HK-2 (cell line): ENCODE measurements around the gene SP1.
A peak's percentile ranks its signal among the peaks of the same experiment; 100 is the strongest.
"Not testable (repeated sequence)": the region's sequence is repeated elsewhere in the genome, so short reads cannot be mapped to it uniquely, and the experiment has no call there.

Experiments
- DNase-seq: peaks from one replicate; pipeline ENCODE4 v3.0.0-alpha.2; 2018; ENCODE audit not compliant: unreplicated experiment

SP1 gene

DNA sequence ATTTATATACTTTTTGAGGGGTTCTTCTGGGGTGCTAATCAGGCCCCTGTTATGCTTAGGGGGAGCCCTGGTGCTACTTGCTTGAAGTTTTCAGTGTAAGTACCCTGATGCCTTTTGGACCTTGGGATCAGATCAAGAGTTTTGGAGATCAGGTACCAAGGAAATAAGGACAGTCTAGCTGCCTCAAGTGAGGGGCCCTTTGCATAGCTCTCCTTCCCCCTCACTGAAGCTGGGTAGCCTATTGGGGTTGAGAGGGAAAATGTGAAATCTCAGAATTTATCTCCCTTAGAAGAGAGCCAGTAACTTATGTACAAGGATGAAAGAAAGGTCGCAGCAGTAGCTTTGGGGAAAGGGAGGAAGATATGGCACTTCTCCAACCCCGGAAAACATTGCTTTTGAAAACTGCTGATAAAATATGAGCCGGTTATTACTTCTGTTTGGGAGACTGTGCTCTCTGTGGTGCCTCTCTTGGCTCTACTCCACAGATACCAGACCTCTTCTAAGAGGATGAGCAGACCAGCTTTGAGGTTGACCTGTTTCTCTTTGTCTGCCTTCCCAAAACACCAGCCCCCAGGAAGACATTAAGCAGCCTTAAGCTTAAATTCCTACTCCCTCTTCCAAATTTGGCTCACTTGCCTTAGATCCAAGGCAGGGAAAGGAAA lies 34.9 kb downstream of the SP1 start:
- DNase-seq = no peak

DNA sequence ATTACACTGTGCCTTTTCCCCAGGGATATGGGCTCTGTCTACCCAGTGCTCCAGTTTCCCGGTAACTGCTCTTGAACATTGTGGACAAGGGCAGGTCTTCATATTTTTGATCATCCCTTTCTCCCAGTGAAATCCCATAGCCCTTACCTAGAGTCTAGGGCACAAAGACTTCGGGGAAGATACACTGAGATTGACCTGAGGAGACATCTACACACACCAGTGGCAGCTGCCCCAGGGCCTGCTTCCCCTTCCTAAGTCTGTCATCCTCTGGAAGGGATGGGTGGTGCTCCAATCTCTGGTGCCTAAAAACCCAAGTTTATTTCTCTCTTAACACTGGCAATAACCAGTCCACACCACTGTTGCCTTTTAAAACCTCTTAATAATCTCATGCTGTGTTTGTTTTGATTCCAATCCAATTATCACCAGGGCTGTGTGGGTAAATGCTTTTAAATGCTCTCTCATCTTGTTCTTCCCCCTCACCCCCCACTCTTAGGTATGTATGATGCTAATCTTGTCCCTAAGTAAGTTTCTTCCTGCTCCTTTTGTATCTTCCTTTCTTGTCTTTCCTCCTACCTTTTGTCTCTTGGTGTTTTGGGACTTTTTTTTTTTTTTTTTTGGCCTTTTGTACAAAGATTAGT lies 35.9 kb downstream of the SP1 start:
- DNase-seq = not testable (repeated sequence)

DNA sequence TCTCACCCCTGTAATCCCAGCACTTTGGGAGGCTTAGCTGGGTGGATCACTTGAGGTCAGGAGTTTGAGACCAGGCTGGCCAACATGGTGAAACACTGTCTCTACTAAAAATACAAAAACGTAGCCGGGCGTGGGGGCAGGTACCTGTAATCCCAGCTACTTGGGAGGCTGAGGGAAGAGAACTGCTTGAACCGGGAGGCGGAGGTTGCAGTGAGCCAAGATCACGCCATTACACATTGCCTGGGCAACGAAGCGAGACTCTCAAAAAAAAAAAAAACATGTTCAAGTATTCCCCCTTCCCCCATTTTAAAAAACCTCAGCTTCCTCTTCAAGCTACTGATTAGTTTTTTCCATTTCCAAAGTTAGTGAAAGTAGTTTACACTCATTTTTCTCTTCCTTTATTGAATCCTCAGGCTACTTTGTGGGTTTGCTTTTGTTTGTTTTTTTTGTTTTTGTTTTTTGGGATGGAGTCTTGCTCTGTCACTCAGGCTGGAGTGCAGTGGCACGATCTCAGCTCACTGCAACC lies 37.4 kb downstream of the SP1 start:
- DNase-seq = not testable (repeated sequence)

DNA sequence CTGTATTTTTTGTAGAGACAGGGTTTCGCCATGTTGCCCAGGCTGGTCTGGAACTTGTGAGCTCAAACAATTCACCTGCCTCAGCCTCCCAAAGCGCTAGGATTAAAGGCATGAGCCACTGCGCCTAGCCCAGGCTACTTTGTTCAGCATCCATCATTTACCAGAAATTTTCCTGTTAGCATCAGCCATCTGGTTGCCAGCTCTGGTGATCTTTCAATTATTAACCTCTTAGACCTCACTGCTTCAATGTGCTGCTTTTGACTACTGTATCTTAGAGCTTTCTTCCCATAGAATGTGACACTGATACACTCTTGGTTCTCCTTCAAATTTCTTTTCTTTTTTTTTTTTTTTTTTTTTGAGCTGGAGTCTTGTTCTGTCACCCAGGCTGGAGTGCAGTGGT lies 38.2 kb downstream of the SP1 start:
- DNase-seq = no peak

DNA sequence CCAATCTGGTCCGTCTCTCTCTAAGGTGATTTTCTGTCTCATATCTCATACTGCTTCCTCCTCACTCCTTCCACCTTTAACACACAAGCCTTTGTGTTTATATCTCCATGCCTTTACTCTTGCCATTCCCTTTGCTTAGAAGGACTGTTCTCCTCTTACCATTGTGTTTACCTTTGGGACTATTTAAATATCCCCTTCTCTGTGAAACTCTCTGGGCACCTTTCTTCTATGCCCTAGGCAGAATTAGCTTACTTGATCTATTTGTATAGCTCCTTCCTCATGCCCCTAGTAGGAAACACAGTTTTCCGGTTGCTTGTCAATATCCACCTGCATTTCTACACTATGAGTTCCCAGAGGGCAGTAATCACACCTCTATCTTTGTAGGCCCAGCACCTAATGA lies 39.8 kb downstream of the SP1 start:
- no peak for DNase-seq

DNA sequence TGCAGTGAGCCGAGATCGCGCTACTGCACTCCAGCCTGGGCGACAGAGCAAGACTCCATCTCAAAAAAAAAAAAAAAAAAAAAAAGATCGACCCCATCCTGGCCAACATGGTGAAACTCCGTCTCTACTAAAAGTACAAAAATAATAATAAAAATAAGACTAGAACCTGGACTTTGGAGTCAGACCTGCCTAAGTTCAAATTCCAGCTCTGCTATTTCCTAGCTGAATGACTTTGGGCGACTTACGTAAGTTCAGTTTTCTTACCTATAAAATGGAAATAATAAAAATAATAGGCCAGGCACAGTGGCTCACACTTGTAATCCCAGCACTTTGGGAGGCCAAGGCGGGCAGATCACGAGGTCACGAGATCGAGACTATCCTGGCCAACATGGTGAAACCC lies 42.3 kb downstream of the SP1 start:
- DNase-seq = not testable (repeated sequence)

DNA sequence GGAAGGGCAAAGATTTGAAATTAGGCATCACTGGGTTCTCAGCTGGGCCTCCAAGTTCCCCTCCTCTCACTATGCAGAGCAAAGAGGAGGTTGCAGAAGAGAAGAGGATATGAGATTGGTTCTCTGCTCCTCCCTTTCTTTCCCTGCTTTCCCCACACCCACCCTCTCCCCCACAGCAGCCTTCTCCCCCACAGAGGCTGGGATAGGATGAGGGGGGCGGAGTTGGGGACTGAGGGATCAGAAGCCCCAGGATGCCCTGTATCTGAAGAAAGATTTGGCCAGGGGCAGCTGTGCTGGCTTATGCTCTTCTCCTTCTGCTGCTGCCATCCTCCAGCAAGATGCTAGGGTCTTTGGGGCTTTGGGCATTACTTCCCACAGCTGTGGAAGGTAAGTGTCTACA lies 43.6 kb downstream of the SP1 start, which contains the start of gene AMHR2:
Gene AMHR2 (plus strand): TSS at position 259 of the 400 bp plus-strand sequence. CDS start 80 bp downstream, at position 339.
- DNase-seq = no peak

DNA sequence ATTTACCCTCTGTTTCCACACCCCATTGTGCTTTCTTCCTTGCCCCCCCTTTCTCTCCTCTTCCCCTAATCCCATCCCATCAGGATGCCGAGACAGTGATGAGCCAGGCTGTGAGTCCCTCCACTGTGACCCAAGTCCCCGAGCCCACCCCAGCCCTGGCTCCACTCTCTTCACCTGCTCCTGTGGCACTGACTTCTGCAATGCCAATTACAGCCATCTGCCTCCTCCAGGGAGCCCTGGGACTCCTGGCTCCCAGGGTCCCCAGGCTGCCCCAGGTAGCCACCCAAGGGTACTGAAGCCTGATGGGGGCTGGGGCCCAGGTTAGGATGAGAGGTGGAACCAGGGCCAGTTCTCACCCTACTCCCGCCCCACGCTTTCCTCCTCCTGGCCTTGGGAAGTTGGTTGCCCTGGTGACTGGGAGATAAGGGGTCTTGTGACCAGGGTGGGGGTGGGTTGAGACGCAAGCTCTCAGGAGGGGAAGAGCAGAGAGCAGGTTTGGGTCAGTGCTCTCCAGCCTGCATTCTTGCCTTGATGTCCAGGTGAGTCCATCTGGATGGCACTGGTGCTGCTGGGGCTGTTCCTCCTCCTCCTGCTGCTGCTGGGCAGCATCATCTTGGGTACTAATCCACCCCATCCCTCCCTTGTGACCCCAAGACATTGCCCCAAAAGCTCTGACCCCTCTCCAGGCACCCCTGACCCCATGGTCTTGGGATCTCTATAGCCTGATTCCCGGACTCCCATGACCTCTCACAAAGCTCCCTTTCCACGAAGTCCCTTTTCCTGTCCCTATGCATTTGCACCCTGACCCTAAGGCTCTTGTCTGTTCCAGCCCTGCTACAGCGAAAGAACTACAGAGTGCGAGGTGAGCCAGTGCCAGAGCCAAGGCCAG lies 44.9 kb downstream of the SP1 start:
- no peak for DNase-seq

DNA sequence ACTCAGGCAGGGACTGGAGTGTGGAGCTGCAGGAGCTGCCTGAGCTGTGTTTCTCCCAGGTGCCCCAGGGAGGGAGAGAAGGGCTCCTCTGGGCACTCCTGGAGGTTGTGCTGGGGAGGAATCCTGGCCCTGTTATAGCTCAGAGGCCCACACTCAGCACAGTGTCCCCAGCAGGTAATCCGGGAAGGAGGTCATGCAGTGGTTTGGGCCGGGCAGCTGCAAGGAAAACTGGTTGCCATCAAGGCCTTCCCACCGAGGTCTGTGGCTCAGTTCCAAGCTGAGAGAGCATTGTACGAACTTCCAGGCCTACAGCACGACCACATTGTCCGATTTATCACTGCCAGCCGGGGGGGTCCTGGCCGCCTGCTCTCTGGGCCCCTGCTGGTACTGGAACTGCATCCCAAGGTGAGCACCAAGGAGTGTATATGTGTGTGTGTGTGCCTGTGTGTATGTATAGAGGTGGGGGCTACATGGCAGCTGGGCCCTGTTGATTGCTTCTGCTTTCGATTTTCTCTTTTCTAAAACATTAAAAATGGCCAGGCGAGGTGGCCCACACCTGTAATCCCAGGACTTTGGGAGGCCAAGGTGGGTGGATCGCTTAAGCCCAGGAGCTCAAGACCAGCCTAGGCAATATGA lies 45.7 kb downstream of the SP1 start:
- DNase-seq = no peak

DNA sequence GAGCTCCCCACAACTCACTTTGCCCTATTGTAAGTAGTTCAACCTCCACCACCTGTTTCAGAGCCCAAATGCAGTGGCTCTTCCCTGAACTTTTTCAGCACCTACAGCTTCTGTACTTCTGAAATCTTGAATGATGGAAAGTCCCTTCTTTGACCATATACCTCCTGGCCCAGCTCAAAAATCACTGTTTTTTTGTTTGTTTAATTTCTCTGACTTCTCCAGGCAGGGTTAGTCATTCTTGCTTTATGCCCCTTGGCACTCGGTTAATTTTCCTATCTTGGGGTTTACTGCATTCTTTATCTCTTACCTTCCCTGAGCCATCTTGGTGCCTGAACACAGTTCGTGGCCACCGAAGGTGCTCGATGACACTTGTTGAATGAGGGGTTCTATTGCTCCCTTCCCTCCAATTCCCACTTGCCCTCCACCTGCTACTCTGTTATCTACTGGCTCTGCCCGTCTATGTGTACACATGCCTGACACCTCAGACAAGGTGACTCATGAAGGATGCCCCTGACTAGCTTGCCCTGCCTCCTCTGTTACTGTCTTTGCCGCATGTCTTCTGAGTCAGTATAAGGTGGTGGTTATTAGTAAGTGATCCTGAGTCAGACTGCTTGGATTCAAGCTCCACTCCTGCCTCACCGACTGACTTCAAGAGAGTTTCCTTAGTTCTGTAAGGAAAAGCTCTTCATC lies 48.1 kb downstream of the SP1 start:
- DNase-seq = peak; percentile 77

DNA sequence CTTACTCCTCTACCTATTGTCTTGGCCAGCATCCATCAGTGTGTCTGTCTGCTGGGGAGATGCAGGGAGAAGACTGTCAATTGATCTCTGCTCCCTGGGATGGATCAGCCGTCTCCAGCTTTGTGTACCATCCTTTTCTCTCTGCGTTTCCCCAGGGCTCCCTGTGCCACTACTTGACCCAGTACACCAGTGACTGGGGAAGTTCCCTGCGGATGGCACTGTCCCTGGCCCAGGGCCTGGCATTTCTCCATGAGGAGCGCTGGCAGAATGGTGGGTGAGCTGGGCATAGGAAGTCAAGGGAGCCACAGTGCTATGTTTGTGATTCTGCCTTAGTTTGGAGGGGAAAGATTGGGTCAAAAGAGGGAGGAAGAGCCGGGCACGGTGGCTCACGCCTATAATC lies 48.8 kb downstream of the SP1 start:
- no peak for DNase-seq

DNA sequence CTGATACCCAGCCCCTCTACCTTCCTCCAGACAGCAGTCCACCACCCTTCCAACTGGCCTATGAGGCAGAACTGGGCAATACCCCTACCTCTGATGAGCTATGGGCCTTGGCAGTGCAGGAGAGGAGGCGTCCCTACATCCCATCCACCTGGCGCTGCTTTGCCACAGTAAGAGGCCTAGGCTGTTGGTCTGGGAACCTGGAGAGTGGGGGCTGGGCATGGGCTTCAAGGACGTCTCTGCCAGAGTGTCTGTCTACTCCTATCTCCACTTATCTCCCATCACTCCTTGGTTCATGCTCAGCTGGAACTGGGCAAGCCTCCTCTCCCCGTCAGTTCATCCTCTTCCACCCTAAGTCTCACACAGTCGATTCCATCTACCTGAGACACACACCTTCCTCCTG lies 50.1 kb downstream of the SP1 start:
- DNase-seq = no peak

DNA sequence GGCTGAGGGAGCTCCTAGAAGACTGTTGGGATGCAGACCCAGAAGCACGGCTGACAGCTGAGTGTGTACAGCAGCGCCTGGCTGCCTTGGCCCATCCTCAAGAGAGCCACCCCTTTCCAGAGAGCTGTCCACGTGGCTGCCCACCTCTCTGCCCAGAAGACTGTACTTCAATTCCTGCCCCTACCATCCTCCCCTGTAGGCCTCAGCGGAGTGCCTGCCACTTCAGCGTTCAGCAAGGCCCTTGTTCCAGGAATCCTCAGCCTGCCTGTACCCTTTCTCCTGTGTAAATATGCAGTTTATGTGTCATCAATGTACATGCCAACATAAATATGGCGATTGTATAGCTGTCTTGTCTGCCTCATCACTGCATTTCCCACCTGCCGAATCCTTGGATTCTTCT lies 51.2 kb downstream of the SP1 start:
- no peak for DNase-seq

DNA sequence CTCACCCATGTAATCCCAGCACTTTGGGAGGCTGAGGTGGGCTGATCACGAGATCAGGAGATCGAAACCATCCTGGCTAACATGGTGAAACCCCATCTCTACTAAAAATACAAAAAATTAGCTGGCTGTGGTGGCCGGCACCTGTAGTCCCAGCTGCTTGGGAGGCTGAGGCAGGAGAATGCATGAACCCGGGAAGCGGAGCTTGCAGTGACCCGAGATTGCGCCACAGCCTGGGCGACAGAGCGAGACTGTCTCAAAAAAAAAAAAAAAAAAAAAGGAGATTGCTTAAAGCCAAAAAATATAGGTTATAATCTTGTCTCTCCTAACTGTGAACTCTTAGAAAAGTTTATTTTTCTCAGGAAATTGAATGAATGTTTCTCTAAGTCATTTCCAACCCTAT lies 55.4 kb downstream of the SP1 start:
- not testable (repeated sequence) for DNase-seq

DNA sequence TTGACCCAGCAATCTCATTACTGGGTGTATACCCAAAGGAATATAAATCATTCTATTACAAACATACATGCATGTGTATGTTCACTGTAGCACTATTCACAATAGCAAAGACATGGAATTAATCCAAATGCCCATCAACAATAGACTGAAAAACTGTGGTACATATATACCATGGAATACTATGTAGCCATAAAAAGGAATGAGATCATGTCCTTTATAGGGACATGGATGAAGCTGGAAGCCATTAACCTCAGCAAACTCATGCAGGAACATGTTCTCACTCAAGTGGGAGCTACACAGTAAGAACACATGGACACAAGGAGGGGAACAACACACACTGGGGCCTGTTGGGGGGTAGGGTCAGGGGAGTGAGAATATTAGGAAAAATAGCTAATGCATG lies 59.6 kb downstream of the SP1 start:
- DNase-seq = not testable (repeated sequence)

DNA sequence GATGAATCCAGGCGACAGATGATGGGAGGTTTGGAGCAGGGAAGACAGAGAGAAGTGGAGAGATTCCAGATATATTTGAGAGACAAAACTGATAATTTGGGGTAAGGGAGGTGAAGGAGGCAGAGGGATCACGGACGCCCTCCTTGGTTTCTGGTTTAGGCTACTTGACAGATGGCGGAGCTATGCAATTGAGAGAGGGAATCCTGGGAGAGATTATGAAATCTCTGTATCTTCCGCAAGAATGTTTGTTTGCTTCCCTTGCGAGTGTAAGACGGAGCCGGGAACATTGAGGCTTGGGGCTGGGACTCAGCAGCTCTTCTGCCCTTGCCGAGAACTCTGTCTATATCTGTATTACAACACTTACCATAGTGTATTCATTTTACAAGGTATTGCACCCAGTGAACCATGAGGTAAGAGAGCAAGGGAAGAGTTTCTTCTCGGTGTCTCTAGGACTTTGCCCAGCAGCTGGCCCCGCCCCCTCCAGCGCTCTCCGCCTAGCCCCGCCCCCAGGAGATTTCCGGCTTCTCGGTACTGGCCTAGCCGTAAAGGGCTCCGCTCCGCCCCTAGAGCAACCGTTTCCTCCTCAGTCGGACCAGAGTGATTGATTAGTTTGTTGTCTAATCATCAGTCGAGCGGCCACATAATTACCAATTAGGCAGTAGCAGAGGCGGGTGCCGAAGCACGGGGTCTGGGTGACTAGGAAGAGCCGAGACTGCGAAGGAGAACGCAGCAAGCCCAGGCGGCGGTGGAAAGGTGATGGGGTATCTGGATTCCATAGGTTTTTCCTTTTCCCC lies 61.3 kb downstream of the SP1 start, which contains the start of gene PRR13:
Gene PRR13 (plus strand): TSS at position 695 of the 794 bp plus-strand sequence. CDS start 981 bp downstream, outside the sequence.
- DNase-seq = peak; percentile 99

DNA sequence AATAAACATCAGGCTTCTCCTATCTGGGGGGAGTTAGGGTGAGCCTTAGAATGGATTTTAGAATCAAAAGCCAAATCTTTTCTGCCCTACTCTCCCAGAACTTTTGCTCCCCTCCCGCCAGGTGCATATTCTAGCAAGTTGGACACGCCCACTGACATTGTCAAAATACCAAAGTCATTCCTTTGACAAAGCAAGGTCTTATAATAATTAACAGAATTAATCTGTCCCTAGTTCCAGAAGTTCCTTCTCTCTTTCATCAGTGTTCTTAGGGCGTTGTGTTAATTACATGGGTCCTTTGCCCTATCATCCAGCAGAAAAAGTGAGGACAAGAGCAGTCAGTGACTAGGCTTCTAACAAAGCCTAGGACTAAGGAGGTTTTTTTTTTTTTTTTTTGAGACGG lies 64.0 kb downstream of the SP1 start:
- DNase-seq = no peak

DNA sequence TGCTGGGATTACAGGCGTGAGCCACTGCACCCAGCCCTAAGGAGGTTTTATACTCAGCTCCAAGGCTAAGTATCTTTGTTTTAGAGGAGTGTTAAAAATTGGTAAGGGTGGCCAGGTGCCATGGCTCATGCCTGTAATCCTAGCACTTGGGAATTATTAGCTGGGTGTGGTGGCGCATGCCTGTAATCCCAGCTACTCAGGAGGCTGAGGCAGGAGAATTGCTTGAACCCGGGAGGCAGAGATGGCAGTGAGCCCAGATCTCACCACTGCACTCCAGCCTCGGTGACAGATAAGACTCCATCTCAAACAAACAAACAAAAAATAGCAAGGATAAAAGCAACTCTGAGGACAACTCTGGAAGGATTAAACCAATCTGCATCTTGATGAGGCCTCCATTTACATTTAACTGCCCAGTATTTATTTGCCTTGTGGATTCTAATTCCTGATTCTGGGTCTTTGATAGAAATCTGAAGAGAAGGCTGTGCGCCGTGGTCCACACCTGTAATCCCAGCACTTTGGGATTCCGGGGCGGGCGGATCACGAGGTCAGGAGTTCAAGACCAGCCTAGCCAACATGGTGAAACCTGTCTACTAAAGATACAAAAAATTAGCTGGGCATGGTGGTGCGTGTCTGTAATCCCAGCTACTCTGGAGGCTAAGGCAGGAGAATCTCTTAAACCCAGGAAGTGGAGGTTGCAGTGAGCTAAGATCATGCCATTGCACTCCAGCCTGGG lies 64.8 kb downstream of the SP1 start:
- not testable (repeated sequence) for DNase-seq

DNA sequence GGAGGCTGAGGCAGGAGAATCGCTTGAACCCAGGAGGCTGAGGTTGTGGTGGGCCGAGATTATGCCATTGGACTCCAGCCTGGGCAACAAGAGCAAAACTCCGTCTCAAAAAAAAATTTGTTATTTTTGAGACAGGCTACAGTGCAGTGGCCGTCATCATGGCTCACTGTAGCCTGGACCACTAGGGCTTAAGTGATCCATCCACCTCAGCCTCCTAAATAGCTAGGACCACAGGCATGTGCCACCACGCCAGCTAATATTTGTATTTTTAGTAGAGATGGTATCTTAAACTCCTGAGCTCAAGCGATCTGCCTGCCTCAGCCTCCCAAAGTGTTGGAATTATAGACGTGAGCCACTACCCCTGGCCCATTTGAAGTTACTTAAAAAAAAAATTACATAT lies 71.0 kb downstream of the SP1 start:
- no peak for DNase-seq
